ENCODE data around the gene MSH3. TPM values are rescaled to one million over a fixed set of nuclear protein-coding genes. Genes with fewer than 3 reads are reported as not detected.
"Not testable (repeated sequence)": the region's sequence is repeated elsewhere in the genome, so short reads cannot be mapped to it uniquely, and the experiment has no call there.

MSH3 gene
- polyA plus RNA-seq, 3 donors: 17.2 to 20.6 (median 19.4) TPM

DNA sequence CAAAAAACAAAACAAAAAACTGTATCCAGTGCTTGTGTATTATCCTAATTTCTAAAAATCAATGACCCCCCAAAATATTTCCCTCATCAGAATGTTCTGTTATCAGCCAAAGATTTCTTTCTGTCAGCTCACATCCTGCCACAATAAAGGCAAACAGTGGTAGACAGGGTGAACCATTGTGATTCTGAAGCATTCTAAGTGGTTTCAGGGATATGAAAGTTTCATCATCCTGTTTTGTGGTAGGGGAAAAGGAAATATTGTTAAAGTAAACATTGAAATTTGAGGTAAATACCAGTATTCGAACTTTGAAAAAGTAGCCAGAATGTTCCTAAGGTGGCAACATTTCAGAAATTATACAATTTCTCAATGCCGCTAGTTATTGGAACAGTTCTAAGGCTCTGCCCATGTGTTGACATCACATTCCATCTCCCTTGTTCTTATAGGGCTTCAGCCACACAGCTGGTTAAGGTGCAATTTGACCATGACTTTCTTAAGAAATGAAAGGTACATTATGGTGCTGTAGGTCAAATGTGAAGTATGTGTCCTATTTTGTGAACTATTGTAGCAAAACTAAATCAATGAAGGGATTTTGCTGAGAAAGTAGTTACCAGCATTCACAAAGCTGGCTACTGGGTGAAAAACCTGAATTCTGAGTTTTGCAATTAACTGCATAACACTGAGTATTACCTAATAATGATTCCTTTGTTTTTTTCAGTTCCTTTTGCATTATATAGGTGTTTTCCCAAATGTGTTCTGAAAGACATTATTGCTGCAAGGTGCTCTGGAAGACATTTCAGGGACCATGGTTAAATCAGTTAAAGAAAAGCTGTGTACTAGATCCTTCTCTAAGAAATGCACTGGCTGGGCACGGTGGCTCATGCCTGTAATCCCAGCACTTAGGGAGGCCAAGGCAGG lies 198.1 kb downstream of the MSH3 start:
- DNase-seq: no peak

GRCh38 chr5:80853413-80853812 lies 199.0 kb downstream of the MSH3 start:
- DNase-seq: no peak

GRCh38 chr5:80854583-80854982 lies 200.1 kb downstream of the MSH3 start:
- DNase-seq: no peak

DNA sequence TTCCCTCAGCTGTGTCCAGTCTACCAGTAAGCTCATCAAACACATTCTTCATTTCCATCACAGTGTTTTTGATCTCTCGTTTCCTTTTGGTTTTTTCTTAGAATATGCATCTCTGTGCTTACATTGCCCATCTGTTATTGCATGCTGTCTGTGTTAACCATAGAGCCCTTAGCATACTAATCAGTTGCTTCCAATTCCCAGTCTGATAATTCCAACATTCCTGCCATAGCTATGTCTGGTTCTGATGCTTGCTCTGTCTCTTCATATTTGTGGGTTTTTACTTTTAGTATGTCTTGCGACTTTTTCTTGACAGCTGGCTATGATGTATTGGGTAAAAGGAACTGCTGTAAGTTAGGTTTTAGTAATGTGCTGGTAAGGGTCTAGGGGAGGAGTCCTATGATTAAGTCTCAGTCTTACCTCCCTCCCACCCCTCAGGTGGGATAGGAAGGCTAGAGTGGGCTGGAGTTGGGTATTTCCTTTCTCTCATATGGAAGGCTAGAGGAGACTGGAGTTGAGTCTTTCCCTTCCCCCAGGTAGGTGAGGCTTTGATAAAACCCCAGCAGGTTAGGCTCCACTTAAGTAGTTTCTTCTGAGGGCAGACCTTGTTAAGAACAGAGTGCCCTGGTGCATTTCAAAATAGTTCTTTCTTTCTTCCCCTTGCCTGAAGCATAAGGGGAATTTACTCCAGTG lies 206.6 kb downstream of the MSH3 start:
- DNase-seq: no peak

- no peak for DNase-seq
Measured at GRCh38 chr5:80863708-80864107, 209.3 kb downstream of the MSH3 start.

DNA sequence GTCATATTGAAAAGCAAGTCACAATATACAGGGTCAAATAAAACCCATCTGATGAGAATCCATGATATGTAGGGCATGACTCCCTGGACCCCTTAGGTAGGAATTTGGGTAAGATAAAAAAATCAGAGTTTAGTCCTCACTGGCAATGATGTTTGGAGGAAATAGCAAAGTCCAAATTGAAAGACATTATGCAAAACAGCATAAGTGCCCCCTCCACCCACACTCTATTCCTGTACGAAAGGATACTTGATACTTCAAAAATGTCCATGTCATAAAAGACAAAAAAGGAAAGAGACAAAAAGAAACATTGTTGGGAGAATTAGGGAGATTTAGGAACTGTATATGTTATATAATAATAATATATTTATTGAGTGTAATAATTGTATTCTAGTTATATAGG lies 209.7 kb downstream of the MSH3 start:
- DNase-seq: no peak

DNA sequence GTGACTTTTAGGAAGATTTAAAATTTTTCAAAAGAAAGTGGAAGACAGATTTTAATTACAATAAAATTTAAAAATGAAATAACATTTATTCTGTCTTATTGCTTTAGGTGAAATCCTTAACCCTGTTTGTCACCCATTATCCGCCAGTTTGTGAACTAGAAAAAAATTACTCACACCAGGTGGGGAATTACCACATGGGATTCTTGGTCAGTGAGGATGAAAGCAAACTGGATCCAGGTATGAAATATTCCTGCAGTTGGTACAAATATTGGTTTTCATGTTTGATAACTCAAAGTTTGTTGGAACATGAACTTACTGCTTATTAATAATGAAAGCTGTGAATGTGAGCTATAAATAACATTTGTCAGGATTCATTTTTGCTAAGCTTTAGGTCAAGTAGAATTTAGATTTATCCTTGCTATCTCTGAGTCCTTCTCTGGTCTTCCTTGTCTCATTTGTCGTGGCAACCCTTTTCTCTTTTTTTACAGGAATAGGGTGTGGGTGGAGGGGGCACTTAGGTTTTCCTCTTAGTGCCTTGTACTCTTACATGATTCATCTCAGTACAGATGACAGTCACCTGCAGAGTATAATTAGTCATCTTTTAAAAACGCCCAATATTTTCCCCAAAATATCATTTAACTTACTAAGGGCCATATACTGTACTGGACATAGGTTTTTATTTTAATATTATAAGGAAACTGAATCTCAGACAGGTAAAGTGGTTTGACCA lies 210.4 kb downstream of the MSH3 start:
- no peak for DNase-seq

GRCh38 chr5:80865551-80865950 lies 211.1 kb downstream of the MSH3 start:
- no peak for DNase-seq

GRCh38 chr5:80866371-80866770 lies 211.9 kb downstream of the MSH3 start:
- DNase-seq: no peak

DNA sequence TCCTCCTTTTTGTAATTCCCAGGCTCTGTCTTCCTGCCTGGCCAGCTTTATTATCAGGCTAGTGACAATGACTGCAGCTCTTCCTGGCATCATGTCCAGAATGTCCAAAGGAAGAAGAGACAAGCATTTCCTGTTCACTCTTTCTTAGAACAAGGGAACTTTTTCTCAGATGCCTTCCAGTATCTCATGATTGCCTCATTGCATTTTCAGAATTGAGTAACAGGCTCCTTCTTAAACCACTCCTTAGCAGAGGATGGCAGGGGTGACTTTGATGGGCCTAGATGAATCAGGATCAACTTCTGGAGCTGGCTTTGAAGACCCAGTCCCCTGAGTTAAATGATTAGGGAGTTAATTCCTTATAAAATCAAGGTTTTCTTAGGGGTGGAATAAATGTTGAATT lies 212.8 kb downstream of the MSH3 start:
- no peak for DNase-seq

GRCh38 chr5:80870442-80870841 lies 216.0 kb downstream of the MSH3 start:
- no peak for DNase-seq

DNA sequence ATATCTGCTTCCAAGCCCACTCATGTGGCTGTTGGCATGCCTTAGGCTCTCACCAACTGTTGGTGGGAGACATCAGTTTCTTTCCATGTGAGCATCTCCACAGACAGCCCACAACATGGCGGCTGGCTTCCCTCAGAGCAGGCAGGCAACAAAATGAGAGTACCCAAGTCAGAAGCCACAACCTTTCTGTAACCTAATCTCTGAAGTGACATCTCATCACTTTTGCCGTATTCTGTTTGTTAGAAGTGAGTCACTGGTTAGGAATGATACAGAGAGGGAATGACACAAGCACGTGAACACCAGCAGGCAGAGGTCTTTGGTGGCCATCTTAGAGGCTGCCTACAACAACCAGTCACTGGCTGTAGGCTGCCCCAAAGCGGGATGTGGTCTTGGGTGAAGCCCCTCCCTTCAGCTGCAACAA lies 217.1 kb downstream of the MSH3 start:
- DNase-seq: no peak

DNA sequence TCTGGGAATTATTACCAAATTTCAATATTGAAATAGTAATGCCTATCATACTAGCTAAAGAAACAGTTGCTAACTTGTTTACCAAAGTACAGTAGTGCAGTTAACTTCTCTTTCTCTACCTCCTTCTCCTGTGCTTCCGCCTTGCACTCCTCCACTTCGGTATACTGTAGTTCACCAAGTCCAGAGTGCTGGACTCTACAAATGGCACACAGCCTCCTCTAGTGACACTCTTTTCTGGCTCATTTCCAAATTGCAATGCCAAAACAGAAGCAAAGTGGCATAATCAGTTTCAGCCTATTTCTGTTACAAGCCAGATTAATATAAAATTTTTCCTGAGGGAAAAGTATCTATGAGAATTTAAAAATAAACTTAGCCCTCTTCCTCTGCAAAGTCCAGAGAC lies 219.7 kb downstream of the MSH3 start:
- DNase-seq: no peak

- no peak for DNase-seq
Measured at GRCh38 chr5:80877592-80877991, 223.1 kb downstream of the MSH3 start.

DNA sequence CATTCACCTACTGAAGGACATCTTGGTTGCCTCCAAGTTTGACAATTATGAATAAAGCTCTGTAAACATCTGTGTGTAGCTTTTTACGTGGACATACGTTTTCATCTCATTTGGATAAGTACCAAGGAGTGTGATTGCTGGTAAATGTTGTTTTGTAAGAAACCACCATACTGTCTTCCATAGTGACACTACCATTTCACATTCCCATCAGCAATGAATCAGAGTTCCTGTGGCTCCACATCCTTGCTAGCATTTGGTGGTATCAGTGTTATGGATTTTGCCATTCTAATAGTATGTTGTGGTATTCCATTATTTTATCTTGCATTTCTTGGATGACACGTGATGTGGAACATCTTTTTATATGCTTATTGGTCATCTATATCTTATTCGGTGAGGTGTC lies 227.3 kb downstream of the MSH3 start:
- DNase-seq: no peak

GRCh38 chr5:80883390-80883789 lies 228.9 kb downstream of the MSH3 start:
- not testable (repeated sequence) for DNase-seq

DNA sequence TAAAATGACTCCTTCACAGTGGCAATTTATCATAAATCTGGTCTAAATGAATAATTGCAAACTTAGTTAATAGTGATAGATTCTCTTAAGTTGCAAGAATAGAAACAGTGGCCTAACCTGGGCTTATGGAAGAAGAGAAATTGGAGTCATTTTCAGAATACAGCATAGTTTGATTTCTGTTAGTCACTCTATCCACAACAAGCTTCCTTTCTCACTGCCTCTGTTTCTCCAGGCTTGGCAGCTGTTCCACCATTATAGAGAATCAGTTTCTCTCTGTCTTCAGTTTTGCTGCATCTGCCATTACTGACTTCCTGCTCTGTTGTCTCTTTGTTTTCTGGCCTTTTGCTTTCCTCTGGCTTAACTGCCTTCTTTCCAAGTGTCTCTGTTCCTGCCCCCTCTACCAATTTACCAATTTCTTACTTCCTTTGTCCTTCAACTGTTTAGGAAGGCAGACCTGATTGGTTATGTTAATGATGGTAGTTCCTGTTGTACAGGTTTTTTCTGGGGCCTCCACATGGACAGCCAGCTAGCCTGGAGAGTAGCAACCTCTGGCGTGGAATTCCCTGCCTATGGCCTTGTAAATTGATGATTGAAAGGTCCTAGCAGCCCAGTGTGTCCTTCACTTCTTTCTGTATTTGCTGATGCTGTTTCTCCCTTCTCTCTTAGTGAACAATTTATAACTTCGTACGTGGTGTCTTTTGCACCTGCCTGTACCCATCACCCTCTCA lies 229.8 kb downstream of the MSH3 start:
- DNase-seq: no peak

- no peak for DNase-seq
Measured at GRCh38 chr5:80884929-80885328, 230.5 kb downstream of the MSH3 start.

GRCh38 chr5:80885396-80886000 lies 231.0 kb downstream of the MSH3 start:
- DNase-seq: no peak

GRCh38 chr5:80894083-80894482 lies 239.6 kb downstream of the MSH3 start:
- DNase-seq: no peak

GRCh38 chr5:80895523-80895922 lies 241.1 kb downstream of the MSH3 start:
- DNase-seq: no peak

Data from renal pelvis (tissue), 4 donors.